B cell (primary cell): ENCODE data around the gene DNAAF5. TPM values are rescaled to one million over a fixed set of nuclear protein-coding genes. Genes with fewer than 3 reads are reported as not detected.

Source experiments
- ATAC-seq: fragments of 200-7000 bp; cut with Tn5 transposase; one replicate; pipeline ENCODE4 v1.10.0; 2021; ENCODE audit warnings: low read depth, mild to moderate bottlenecking, moderate number of reproducible peaks, moderate library complexity
- CTCF ChIA-PET: fragments of 350-600 bp; sonication (Branson Sonifier 250); formaldehyde crosslinking; loops from one replicate; lab custom pipeline; 2021; ENCODE audit warnings: antibody characterized with exemption, inconsistent platforms; lab: Charles Lee
- POLR2A ChIA-PET: fragments of 350-600 bp; sonication (Branson Sonifier 250); formaldehyde crosslinking; loops from one replicate; lab custom pipeline; 2021; ENCODE audit warnings: antibody characterized with exemption; lab: Charles Lee
- DNase-seq: peaks from one replicate; pipeline ENCODE4 v3.0.0; 2013
- H2AFZ ChIP-seq: 2 replicates; pipeline ENCODE4 v1.6.1; 2012; ENCODE audit warnings: mild to moderate bottlenecking, low read depth, low read length; ENCODE audit not compliant: insufficient read depth, poor library complexity, severe bottlenecking
- H3K27ac ChIP-seq, 2 donors: 1 replicate in 1 of 2; 2 replicates in 1 of 2; pipeline ENCODE4 v1.5.1; 2012 to 2013; ENCODE audit warnings: low read length in 2 of 2, mild to moderate bottlenecking in 2 of 2, moderate library complexity in 1 of 2
- H3K27me3 ChIP-seq, 4 experiments: fragments of 200-600 bp in 1 of 4; sonication (generic) in 1 of 4; replicated peaks in 1 of 4; 1 replicate in 2 of 4; 2 replicates in 2 of 4; pipeline versions ENCODE4 v1.6.1 to v1.7.0; 2013 to 2016; ENCODE audit warnings: low read length in 3 of 4, mild to moderate bottlenecking in 2 of 4, mixed read lengths in 1 of 4, moderate library complexity in 1 of 4; ENCODE audit not compliant: insufficient read depth in 4 of 4, control insufficient read depth in 3 of 4; ENCODE audit errors: control extremely low read depth in 1 of 4
- H3K36me3 ChIP-seq, 2 experiments: replicated peaks in 1 of 2; 1 replicate in 1 of 2; 2 replicates in 1 of 2; pipeline versions ENCODE4 v1.6.1 to v1.7.1; 2013; ENCODE audit warnings: low read length in 1 of 2; ENCODE audit not compliant: insufficient read depth in 2 of 2, control insufficient read depth in 1 of 2; ENCODE audit errors: control extremely low read depth in 1 of 2, extremely low read depth in 1 of 2
- H3K4me1 ChIP-seq, 2 donors: fragments of 200-600 bp in 1 of 2; sonication (generic) in 1 of 2; 1 replicate in 1 of 2; 2 replicates in 1 of 2; pipeline versions ENCODE4 v1.5.1 to v1.6.1; 2013 to 2017; ENCODE audit warnings: low read length in 2 of 2; ENCODE audit not compliant: control insufficient read depth in 2 of 2, insufficient read depth in 2 of 2
- H3K4me2 ChIP-seq: replicated peaks from 2 replicates; pipeline ENCODE3; 2012; ENCODE audit warnings: mild to moderate bottlenecking, low read depth, low read length; ENCODE audit not compliant: poor library complexity, severe bottlenecking
- H3K4me3 ChIP-seq, 5 experiments: fragments of 200-600 bp in 1 of 5; sonication (generic) in 1 of 5; 1 replicate in 3 of 5; 2 replicates in 2 of 5; pipeline versions ENCODE4 v1.5.1 to v1.7.0; 2011 to 2016; ENCODE audit warnings: low read length in 4 of 5, mild to moderate bottlenecking in 4 of 5, low read depth in 2 of 5, control low read depth in 1 of 5, moderate library complexity in 1 of 5; ENCODE audit not compliant: insufficient read depth in 1 of 5; ENCODE audit errors: control extremely low read depth in 1 of 5, extremely low read depth in 1 of 5
- H3K79me2 ChIP-seq: fragments of 200-600 bp; sonication (generic); one replicate; pipeline ENCODE4 v1.6.0; 2016; ENCODE audit warnings: low read length; ENCODE audit not compliant: control insufficient read depth, insufficient read depth
- H3K9ac ChIP-seq: fragments of 200-600 bp; sonication (generic); 2 replicates; pipeline ENCODE4 v1.6.1; 2017; ENCODE audit warnings: mild to moderate bottlenecking, low read length, moderate library complexity
- H3K9me3 ChIP-seq, 3 donors: one replicate each; pipeline versions ENCODE4 v1.6.1 to v1.7.1; 2013; ENCODE audit warnings: low read length in 2 of 3; ENCODE audit not compliant: control insufficient read depth in 2 of 3, insufficient read depth in 1 of 3; ENCODE audit errors: control extremely low read depth in 1 of 3
- H4K20me1 ChIP-seq: 2 replicates; pipeline ENCODE4 v1.6.0; 2012; ENCODE audit warnings: mild to moderate bottlenecking, low read length; ENCODE audit not compliant: insufficient read depth, control insufficient read depth, poor library complexity, severe bottlenecking
- H3K27ac Mint-ChIP-seq: one replicate; pipeline ENCODE4 v1.8.0; 2021; ENCODE audit warnings: mixed read lengths
- H3K27me3 Mint-ChIP-seq: one replicate; pipeline ENCODE4 v1.8.0; 2021; ENCODE audit warnings: mixed read lengths
- H3K4me1 Mint-ChIP-seq: one replicate; pipeline ENCODE4 v1.8.0; 2021; ENCODE audit warnings: mixed read lengths
- H3K4me3 Mint-ChIP-seq: one replicate; pipeline ENCODE4 v1.8.0; 2021; ENCODE audit warnings: mixed read lengths
- H3K9me3 Mint-ChIP-seq: one replicate; pipeline ENCODE4 v1.8.0; 2022; ENCODE audit warnings: mixed read lengths; ENCODE audit not compliant: insufficient read depth
- EZH2 ChIP-seq: IDR thresholded peaks from 2 replicates; pipeline ENCODE4 v1.6.1; 2012; ENCODE audit warnings: borderline replicate concordance, low read depth, mild to moderate bottlenecking, moderate library complexity, low read length; ENCODE audit not compliant: insufficient read depth, poor library complexity, severe bottlenecking
- WGBS: methylation state at CpG from one replicate; pipeline ENCODE4 v1.1.5; 2013; ENCODE audit warnings: missing lambda C conversion rate; ENCODE audit not compliant: insufficient coverage; 5-methylcytosine and 5-hydroxymethylcytosine counted together
- intact Hi-C: fragments of 100-400 bp; cut with micrococcal nuclease; formaldehyde crosslinking; loops from one replicate; pipeline ENCODE4 v1.10.0; 2022
- polyA plus RNA-seq: library from polyadenylated mRNA; depleted of rRNA; stranded (reverse); fragments of >200 nt; gene quantifications from 2 replicates; pipeline ENCODE4 v1.2.3, GENCODE V29; 2012
- total RNA-seq, 2 donors: library from RNA; stranded (reverse); fragments of 120-200 nt in 1 of 2; gene quantifications; 1 replicate in 1 of 2; 2 replicates in 1 of 2; pipeline versions ENCODE4 v1.2.3 to v1.2.4, GENCODE V29; 2013 to 2022
- TF ChIP-seq, protein P1 (sequence below): fragments of 200-600 bp; IDR thresholded peaks from one replicate; pipeline ENCODE4 v1.8.0; 2022; ENCODE audit warnings: antibody characterized with exemption, mild to moderate bottlenecking

The DNAAF5 gene
- total and polyA plus RNA-seq, 2 donors (not counting 1 experiment from before 2014, with no cell fraction given), result 18.0 to 21.4 TPM

DNA sequence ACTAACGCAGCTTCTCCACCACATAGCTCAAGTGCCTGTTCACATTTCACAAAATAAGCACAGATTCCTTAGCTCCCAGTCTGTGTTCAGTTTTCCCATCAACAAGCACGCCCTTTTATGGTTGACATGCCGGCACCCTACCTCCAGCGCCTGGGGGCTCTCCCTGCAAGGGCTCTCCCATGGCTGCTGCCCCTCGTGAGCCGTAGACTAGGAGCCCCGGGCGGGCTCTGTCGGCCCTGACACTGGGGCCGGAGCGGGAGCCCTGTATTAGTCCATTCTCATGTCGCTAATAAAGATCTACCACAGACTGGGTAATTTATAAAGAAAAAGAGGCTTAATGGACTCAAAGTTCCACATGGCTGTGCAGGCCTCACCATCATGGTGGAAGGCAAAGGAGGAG lies 34.6 kb downstream of the DNAAF5 start:
- ATAC-seq, result no peak
- intact Hi-C loops, result no loop called here

DNA sequence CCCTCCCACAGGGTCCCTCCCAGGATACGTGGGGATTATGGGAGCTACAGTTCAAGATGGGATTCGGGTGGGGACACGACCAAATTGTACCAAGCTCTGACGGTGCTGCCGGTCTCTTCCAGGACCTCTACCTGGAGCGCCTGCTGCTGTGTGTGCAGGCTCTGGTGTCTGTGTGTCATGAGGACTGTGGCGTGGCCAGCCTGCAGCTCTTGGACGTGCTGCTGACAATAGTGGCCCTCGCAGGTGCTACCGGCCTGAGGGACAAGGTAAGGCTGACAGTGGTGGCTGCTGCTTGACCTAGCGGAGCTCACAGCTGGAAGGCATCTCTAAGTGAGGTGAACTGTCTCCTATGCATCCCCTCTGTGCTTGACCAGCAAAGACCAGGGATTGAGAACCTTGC lies 35.1 kb downstream of the DNAAF5 start:
- DNase-seq (no peak), ATAC-seq (no peak)
- Histone ChIP-seq H3K27ac (no peak overlapping the region), H3K79me2 (no peaks in the 10 kb centered on the region), H2AFZ (no peak overlapping the region), H3K4me3 (no peak overlapping the region), H3K36me3 (peaks cover 0 to 40% of the 10 kb centered on the region in 2 experiments), H3K9ac (no peak overlapping the region), H3K27me3 (no peaks in the 10 kb centered on the region), H4K20me1 (no peaks in the 10 kb centered on the region), H3K4me2 (no peak overlapping the region), H3K4me1 (no peaks in the 10 kb centered on the region), H3K9me3 (no peaks in the 10 kb centered on the region)
- WGBS, result 95% methylated on average over 8 of the region's 11 CpGs
- intact Hi-C loops, result no loop called here
- POLR2A ChIA-PET, result no interaction called here
- Mint-ChIP-seq H3K27me3 (no peaks in the 10 kb centered on the region), H3K9me3 (no peaks in the 10 kb centered on the region), H3K4me3 (no peak overlapping the region), H3K27ac (no peak overlapping the region), H3K4me1 (no peaks in the 10 kb centered on the region)
- CTCF ChIA-PET, result interaction anchor here (1.6 kb wide), 1 partner anchor 440 kb away, joined by 3 read pairs; no protein-coding TSS in a partner anchor
- TF ChIP-seq, protein P1, sequence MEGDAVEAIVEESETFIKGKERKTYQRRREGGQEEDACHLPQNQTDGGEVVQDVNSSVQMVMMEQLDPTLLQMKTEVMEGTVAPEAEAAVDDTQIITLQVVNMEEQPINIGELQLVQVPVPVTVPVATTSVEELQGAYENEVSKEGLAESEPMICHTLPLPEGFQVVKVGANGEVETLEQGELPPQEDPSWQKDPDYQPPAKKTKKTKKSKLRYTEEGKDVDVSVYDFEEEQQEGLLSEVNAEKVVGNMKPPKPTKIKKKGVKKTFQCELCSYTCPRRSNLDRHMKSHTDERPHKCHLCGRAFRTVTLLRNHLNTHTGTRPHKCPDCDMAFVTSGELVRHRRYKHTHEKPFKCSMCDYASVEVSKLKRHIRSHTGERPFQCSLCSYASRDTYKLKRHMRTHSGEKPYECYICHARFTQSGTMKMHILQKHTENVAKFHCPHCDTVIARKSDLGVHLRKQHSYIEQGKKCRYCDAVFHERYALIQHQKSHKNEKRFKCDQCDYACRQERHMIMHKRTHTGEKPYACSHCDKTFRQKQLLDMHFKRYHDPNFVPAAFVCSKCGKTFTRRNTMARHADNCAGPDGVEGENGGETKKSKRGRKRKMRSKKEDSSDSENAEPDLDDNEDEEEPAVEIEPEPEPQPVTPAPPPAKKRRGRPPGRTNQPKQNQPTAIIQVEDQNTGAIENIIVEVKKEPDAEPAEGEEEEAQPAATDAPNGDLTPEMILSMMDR, result no peak
- no peak for TF ChIP-seq EZH2

More for the DNA sequence above, 34.6 kb downstream of the DNAAF5 start:
- H2AFZ ChIP-seq, result no peak overlapping the region
- H4K20me1 ChIP-seq, result no peaks in the 10 kb centered on the region
- POLR2A ChIA-PET, result no interaction called here
- H3K4me3 ChIP-seq, result no peak overlapping the region
- no peak overlapping the region for H3K4me2 ChIP-seq
- H3K9me3 ChIP-seq, result no peaks in the 10 kb centered on the region
- H3K27me3 ChIP-seq, result no peaks in the 10 kb centered on the region
- H3K4me3 Mint-ChIP-seq, result no peak overlapping the region
- no peak overlapping the region for H3K27ac ChIP-seq
- H3K27me3 Mint-ChIP-seq, result no peaks in the 10 kb centered on the region
- H3K79me2 ChIP-seq, result no peaks in the 10 kb centered on the region
- H3K36me3 ChIP-seq, result peaks cover 0 to 41% of the 10 kb centered on the region in 2 experiments
- CTCF ChIA-PET, result interaction anchor here (1.6 kb wide), 1 partner anchor 439 kb away, joined by 3 read pairs; no protein-coding TSS in a partner anchor
- WGBS, result 95% methylated on average over 10 of the region's 12 CpGs
- no peaks in the 10 kb centered on the region for H3K4me1 Mint-ChIP-seq
- no peak overlapping the region for H3K27ac Mint-ChIP-seq
- TF ChIP-seq, protein P1, result no peak
- no peak for TF ChIP-seq EZH2
- DNase-seq, result no peak
- no peak overlapping the region for H3K9ac ChIP-seq
- H3K9me3 Mint-ChIP-seq, result no peaks in the 10 kb centered on the region
- no peaks in the 10 kb centered on the region for H3K4me1 ChIP-seq
